HG02763 (cell line): ENCODE results near the gene IFI30.
"Not testable (repeated sequence)": the region's sequence is repeated elsewhere in the genome, so short reads cannot be mapped to it uniquely, and the experiment has no call there.

Source experiments
- ATAC-seq: cut with Tn5 transposase; IDR thresholded peaks from one replicate; pipeline ENCODE4 v1.9.1; 2021; ENCODE audit warnings: mild to moderate bottlenecking, moderate library complexity; ENCODE audit not compliant: unreplicated experiment

The IFI30 gene

GRCh38 chr19:18152442-18152816 lies 21.2 kb upstream of the IFI30 start:
- ATAC-seq: peak; percentile 66

GRCh38 chr19:18152817-18153555 lies 20.6 kb upstream of the IFI30 start, which contains the start of gene PIK3R2:
Gene PIK3R2 (plus strand): TSS chr19:18153163. CDS start chr19:18155880, 2,717 bp downstream.
- ATAC-seq: peak; percentile 73

GRCh38 chr19:18153556-18154134 lies 20.0 kb upstream of the IFI30 start:
- no peak for ATAC-seq

- no peak for ATAC-seq
Observed at GRCh38 chr19:18155095-18156087, 18.2 kb upstream of the IFI30 start.

GRCh38 chr19:18156268-18156667 lies 17.3 kb upstream of the IFI30 start:
- ATAC-seq: no peak

GRCh38 chr19:18156841-18157464 lies 16.7 kb upstream of the IFI30 start:
- no peak for ATAC-seq

- ATAC-seq: no peak
Observed at GRCh38 chr19:18157465-18158063, 16.0 kb upstream of the IFI30 start.

GRCh38 chr19:18158467-18158866 lies 15.1 kb upstream of the IFI30 start:
- no peak for ATAC-seq

- not testable (repeated sequence) for ATAC-seq
Observed at GRCh38 chr19:18159059-18159616, 14.5 kb upstream of the IFI30 start.

- no peak for ATAC-seq
Observed at GRCh38 chr19:18159810-18160209, 13.8 kb upstream of the IFI30 start.

GRCh38 chr19:18160493-18160970 lies 13.1 kb upstream of the IFI30 start:
- ATAC-seq: no peak

GRCh38 chr19:18160971-18161635 lies 12.5 kb upstream of the IFI30 start:
- ATAC-seq: peak; percentile 69

GRCh38 chr19:18161636-18162002 lies 12.0 kb upstream of the IFI30 start:
- peak; percentile 11 for ATAC-seq

GRCh38 chr19:18164072-18164471 lies 9.5 kb upstream of the IFI30 start:
- no peak for ATAC-seq

GRCh38 chr19:18165794-18166544 lies 7.6 kb upstream of the IFI30 start:
- no peak for ATAC-seq

GRCh38 chr19:18167011-18167410 lies 6.6 kb upstream of the IFI30 start:
- no peak for ATAC-seq

GRCh38 chr19:18167975-18168645 lies 5.5 kb upstream of the IFI30 start:
- ATAC-seq: peak; percentile 40

GRCh38 chr19:18168673-18169381 lies 4.8 kb upstream of the IFI30 start:
- no peak for ATAC-seq
